ENCODE measurements around the gene HOMEZ.
"Not testable (repeated sequence)": the region's sequence is repeated elsewhere in the genome, so short reads cannot be mapped to it uniquely, and the experiment has no call there.

HOMEZ gene

DNA sequence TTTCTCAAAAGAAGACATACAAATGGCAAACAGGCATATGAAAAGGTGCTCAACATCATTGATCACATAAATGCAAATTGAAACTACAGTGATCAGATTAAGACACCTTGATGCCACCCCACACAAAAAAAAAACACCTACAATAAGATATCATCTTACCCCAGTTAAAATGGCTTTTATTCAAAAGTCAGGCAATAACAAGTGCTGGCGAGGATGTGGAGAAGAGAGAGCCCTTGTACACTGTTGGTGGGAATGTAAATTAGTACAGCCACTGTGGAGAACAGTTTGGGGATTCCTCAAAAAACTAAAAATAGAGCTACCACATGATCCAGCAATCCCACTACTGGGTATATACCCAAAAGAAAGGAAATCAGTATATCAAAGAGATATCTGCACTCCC lies 61.0 kb downstream of the HOMEZ start:
- DNase-seq (ENCODE audit: low spot score in 2 of 2); H3K4me3 Mint-ChIP-seq; ATAC-seq; H3K36me3 Mint-ChIP-seq; H3K27ac Mint-ChIP-seq; H3K4me1 Mint-ChIP-seq; H3K9me3 Mint-ChIP-seq: not testable (repeated sequence)
